ENCODE results near the gene PNPLA2.

Gene PNPLA2

DNA sequence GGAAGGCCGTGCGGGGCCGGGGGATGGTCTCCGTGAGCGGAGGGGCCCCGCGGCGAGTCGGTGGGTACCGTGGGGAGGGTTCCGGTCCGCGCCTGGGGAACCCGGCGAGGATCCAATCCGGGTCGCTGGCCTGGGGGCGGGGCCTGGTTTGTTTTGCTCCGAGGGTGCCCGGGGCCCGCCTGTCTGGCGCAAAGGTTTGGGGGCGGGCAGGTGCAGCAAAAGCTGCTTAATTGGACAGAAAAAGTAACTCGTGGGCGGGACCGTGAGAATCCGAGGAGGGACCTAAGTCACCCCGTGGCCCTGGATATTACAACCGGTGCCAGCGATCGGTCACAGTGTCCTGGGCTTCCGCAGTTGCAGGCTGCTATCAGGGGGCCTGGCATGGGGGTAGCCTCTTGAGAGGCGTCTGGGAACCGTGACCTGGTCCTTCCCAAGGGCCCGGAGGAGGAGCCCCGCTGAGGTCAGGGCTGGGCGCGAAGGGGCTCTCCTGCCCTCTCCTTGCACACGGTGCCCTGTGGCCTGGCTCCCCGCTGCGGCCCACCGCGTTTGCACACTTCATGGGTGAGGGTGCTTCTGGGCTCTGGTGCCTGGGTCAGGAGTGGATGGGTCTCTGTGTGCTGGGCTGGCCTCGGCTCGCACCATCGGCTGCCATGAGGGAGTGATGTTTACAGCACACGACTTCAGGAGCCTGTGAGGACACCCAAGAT, 1.4 kb downstream of the PNPLA2 start:
- no peak for FAIRE-seq

DNA sequence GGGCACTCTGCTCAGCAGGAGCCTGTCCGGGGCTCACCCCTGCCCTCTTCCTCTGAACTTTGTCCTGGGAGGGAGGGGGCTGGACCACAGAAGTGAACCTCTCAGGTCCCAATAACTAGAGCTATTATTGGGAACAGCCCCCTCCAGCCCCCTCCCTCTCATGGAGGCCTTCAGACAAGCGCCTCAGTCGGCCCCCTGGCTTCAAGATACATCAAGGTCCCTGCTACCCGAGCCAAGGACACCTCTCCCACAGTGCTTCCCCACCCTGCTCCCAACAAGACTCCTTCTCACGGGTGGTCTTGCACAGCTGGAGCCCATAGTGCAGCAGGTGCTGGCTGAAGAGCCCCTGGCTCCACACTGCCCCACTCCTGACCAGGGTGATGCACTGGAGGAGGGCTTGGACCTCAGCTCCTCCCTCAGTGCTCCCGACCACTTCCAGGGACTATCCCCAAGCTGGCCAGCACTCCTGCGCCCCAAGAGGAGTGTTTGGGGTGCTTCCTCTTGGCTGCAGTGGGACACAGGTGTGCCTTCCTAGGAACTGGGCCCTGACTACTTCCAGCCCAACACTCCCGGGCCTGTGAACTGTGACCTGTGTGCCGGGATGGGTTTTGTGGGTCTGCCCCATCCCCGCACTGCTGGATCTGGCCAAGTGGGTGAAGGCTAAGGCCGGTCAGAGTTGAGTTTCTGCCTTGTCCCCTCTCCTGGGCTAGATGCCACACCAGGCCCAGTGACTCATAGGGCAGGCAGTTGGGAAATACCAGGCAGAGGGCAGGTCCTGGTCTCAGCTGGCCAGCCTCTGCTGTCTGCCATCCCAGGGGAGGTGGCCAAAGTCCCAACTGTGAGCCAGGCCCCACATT, 2.2 kb downstream of the PNPLA2 start:
- FAIRE-seq: no peak

DNA sequence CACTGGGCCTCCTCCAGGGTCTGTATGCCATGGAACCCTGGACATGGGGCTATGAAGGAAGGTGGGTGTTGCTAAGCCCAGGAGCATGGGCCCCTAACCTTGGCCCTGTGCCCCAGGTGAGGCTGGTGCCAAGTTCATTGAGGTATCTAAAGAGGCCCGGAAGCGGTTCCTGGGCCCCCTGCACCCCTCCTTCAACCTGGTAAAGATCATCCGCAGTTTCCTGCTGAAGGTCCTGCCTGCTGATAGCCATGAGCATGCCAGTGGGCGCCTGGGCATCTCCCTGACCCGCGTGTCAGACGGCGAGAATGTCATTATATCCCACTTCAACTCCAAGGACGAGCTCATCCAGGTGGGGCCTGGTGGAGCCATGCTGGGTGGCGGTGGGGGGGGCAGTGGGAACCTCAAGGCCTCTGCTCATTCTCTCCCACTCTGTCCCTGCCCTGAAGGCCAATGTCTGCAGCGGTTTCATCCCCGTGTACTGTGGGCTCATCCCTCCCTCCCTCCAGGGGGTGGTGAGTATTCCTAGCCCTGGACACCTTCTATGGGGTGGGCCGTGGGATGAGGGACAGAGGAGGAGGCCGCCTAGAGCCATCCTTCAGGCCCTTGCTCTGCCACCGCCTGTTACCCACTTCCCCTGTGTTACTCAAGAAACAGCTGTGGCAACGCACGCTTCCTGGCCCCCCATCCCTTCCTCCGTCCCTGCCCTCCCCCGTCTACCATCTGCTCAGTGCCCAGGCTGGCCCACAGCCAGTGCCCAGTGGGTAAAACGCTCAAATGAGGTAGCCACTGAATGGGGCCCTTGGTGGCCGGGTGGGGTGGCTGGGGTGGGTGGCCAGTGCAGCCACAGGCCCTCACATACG, 3.0 kb downstream of the PNPLA2 start:
- FAIRE-seq: no peak

DNA sequence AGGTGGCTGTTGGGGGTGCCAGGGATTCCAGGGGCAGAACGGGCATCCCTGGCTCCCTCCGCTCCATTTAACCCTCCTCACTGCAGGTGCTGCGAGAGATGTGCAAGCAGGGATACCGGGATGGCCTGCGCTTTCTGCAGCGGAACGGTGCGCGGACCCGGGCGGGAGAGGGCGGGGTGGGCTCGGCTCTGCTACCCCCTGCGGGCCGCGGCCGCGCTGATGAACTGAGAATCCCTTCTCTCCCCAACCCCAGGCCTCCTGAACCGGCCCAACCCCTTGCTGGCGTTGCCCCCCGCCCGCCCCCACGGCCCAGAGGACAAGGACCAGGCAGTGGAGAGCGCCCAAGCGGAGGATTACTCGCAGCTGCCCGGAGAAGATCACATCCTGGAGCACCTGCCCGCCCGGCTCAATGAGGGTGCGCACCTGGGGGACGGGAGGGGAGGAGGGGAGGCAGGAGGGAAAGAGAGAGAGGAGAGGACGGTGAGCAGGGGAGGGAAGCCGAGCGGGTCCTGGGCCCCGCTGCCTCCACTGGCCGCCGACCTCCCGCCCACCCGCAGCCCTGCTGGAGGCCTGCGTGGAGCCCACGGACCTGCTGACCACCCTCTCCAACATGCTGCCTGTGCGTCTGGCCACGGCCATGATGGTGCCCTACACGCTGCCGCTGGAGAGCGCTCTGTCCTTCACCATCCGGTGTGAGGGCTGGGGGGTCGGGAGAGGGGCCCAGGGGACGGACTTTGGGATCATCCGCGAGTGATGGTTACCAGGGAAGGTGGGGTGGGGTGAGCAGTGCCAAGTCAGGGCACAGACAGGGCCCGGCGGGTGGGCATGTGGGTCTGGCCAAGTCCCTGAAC, 5.0 kb downstream of the PNPLA2 start:
- FAIRE-seq: no peak

DNA sequence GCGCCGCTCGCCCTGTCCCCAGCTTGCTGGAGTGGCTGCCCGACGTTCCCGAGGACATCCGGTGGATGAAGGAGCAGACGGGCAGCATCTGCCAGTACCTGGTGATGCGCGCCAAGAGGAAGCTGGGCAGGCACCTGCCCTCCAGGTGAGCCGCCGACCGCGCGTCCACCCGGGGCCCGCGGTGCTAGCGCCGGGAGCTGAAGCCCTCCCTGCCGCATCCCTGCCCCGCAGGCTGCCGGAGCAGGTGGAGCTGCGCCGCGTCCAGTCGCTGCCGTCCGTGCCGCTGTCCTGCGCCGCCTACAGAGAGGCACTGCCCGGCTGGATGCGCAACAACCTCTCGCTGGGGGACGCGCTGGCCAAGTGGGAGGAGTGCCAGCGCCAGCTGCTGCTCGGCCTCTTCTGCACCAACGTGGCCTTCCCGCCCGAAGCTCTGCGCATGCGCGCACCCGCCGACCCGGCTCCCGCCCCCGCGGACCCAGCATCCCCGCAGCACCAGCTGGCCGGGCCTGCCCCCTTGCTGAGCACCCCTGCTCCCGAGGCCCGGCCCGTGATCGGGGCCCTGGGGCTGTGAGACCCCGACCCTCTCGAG, 5.7 kb downstream of the PNPLA2 start:
- no peak for FAIRE-seq

DNA sequence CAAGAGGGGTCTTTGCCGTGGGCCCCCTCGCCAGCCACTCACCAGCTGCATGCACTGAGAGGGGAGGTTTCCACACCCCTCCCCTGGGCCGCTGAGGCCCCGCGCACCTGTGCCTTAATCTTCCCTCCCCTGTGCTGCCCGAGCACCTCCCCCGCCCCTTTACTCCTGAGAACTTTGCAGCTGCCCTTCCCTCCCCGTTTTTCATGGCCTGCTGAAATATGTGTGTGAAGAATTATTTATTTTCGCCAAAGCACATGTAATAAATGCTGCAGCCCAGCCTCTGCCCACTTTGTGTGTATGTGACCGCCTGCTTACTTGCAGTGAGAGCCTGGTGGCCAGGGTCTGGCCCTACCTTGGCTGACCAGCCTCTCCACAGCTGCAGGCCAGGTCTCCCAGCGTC, 6.2 kb downstream of the PNPLA2 start:
- FAIRE-seq: no peak

DNA sequence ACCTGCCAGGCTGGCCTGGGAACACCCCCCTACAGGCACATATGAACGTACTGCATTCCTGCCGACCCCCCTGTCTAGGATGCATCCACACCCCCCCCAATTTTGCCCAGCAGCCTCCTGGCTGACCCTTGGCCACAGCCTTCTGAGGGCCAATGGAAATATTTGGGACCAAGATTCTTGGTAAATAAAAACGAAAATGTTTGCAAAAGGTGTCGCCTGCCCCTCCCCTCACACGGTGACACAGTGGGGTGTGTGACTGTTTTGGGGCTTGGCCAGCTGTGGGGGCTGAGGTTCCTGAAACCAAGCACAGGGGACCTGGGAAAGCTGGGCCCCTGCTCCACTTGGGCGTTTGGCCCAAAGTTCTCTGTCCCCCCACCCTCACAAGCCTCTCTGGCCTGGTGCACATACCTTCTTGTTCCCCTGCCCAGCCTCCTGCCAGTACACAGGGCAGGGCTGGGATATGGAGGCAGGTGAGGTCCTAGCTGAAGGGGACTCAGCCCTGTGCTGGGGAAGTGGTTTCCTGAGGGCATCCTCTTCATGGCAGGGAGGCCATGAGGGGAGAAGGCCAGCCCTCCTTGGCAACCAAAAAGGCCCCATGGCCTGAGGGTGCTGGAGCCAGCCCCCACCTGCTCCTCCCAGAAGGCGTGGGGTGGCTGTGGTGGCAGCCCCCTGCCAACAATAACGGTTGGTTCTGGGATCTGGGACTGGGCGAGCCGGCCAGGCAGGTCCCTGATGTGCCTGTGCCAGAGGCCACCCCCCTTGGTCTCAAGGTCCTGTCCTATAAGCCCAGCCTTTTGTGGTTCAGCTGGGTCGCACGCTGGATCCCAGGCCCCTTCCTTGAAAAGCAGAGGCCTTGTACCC, 6.9 kb downstream of the PNPLA2 start:
- no peak for FAIRE-seq

DNA sequence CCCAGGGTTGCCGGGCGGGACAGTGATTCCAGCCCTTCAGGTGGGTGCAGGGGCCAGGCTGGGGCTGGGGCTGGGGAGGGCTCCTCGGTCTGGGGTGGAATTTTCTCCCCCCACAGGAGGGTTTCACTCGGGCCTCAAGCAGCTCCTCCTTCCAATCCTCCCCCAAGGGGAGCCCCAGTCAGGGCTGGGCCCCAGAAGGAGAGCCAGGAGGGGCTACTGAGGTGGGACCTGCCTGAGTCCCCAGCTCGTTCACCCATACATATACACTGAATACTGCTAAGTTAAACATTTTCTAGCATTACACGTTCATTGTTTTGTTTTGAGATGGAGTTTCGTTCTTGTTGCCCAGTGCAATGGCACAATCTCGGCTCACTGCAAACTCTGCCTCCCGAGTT, 7.5 kb downstream of the PNPLA2 start:
- no peak for FAIRE-seq

DNA sequence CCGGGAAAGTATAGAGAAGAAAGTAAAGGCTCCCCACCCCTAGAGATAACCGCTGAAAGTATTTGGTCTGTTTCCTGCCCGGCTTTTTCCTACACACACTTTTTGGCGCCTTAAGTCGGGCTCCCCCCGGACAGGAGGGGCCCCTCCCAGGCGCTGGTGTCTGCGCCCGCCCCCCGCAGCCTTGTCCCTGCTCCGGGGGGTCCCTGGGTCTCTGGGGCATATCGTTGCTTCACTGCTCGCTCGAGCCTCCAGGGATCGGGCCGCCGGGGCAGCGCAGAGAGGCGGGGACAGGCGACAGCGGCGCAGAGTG, 8.1 kb downstream of the PNPLA2 start:
- FAIRE-seq: no peak

DNA sequence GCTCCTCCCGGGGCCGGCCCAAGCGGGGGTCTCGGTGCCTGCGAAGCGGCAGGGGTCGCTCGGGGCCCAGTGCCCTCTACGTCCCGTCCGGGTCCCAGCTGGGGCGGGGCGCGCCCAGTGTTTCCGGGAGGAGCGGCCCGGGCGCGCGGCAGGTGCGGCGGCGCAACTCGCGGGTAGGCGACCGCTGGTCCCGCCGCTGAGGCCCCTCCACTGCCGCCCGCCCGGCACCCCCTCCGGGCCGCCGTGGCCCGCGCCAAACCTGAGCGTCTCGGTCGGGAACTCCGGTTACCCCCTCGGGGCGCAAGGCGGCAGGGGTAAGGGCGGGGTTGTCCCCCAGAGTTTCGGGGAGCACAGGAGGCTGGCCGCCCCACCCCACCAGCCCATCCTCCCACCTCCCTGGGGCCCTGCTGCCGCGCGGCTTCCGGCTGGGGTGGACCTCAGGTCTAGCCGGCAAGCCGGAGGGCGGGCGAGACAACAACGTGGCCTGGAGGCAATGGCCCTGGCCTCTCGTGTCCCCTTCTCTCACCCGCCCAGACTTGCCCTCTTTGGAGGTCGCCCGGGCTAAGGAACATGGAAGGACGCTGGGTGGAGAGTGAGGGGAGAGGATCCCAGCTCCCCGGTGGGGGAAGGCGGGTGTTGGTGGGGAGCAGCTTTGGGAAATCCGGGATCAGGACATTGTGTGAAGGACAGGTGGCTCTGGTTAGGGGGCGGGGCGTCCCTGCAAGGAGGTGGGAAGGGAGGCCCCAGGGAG, 8.6 kb downstream of the PNPLA2 start:
- no peak for FAIRE-seq

DNA sequence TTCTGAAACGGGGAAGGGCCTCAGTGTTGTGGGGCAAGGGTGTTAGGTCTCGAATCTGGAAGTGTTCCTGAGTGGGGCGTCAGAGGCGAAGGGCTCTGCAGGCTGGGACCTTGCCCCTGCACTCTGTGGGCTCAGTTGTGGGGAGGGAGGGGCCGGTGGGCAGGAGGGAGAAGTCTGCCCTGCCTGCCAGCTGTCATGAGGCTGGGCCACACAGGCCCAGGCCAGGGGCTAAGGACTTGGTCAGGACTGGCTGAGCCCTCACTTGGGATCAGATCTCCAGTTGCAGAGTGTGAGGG, 9.1 kb downstream of the PNPLA2 start, which contains the start of gene CRACR2B:
Gene CRACR2B, plus strand, starts transcription at position 23 of the 296 bp plus-strand sequence. CDS start 689 bp downstream, outside the sequence.
- no peak for FAIRE-seq

DNA sequence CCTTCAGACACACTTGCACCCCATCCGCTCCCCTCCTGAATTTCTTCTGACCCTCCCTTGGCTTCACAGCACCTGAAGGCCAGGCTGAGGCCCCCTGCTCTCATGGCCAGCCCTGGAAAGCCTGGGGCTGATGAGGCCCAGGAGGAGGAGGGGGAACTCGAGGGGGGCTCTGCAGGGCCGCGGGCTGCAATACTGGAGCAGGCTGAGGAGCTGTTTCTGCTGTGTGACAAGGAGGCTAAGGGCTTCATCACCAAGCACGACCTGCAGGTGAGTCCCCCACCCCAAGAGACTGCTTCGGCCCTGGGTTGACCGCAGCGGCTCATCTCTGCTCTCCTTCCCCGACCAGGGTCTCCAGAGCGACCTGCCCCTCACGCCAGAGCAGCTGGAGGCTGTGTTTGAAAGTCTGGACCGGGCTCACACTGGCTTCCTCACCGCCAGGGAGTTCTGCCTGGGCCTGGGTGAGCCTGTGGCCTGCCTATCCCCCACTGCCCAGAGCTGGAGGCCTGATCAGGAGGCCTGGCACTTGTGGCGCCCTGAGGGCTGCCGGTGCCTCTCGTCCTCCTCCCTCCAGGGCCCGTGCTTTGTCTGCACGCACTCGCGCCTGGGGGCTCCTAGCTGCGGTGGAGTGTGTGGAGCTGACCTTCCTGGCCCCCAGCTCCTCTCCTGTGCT, 9.9 kb downstream of the PNPLA2 start:
- FAIRE-seq: no peak

DNA sequence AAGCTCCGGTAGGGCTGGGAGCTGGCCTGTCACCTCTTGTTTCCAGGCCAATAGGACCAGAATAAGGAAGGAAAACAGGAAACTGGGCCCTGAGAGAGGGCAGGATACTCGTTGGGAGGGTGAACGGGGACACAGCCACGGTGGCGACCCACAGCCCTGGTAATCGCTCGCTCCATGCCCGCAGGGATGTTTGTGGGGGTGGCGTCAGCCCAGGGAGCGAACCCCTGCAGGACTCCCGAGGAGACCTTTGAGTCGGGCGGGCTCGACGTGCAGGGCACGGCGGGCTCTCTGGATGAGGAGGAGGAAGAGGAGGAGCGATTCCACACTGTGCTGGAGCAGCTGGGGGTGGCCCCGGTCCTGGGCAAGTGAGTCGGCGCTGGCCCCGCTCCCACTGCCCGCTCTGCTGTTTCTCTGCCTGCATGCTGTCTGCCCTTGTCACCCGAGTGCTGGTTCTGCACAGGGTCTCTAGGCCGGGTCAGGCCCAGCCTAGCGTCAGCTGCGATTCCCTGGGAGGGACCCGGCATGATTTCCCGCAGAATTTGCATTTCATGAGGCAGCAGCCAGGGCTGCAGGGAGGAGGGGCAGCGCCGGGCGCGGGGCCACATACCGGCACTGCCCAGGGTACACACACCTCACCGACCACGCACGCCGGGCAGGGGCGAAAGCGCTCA, 10.6 kb downstream of the PNPLA2 start:
- no peak for FAIRE-seq

DNA sequence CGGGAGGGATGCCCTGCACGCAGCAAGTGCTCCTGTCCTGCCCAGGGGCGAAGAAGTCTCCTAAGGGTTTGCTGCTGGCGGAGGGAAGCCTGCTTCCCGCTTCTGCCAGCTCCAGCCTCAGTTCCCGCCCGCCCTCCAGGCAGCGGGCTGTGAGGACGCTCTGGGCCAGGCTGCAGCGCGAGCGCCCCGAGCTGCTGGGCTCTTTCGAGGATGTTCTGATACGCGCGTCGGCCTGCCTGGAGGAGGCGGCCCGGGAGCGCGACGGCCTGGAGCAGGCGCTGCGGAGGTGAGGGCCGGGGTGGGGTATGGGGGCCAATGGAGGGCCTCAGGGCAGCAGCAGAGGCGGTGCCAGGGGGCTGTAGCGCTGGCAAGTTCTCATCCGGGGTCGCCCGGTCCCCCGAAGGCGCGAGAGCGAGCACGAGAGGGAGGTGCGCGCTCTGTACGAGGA, 11.2 kb downstream of the PNPLA2 start:
- no peak for FAIRE-seq

DNA sequence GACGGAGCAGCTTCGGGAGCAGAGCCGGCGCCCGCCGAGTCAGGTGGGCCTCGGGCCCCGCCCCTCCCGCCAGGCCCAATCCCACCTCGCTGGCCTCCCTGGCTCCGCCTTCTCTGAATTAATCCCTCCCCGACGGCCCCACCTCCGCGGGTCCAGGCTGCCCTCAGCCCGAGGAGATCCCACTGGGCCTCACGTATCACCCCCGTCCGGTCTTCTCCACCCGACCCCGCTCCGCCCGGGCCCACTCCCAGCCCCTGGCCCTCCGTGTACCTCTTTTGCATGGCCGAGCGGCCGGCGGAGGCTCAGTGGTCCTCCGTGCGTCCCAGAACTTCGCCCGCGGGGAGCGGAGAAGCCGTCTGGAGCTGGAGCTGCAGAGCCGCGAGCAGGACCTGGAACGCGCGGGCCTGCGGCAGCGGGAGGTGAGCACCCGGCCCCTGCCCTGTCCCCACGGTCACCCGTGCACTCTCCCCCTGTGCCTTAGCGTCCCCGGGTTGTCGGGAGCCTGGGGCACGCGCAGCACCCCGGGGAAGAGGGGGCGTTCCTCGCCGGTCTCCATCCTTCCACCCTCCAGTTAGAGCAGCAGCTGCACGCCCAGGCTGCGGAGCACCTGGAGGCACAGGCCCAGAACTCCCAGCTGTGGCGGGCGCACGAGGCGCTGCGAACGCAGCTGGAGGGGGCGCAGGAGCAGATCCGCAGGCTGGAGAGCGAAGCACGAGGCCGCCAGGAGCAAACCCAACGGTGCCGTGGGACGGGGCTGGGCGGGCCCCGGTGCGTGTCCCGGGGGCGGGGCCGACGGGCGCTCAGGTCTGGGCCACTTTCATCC, 11.8 kb downstream of the PNPLA2 start:
- no peak for FAIRE-seq

DNA sequence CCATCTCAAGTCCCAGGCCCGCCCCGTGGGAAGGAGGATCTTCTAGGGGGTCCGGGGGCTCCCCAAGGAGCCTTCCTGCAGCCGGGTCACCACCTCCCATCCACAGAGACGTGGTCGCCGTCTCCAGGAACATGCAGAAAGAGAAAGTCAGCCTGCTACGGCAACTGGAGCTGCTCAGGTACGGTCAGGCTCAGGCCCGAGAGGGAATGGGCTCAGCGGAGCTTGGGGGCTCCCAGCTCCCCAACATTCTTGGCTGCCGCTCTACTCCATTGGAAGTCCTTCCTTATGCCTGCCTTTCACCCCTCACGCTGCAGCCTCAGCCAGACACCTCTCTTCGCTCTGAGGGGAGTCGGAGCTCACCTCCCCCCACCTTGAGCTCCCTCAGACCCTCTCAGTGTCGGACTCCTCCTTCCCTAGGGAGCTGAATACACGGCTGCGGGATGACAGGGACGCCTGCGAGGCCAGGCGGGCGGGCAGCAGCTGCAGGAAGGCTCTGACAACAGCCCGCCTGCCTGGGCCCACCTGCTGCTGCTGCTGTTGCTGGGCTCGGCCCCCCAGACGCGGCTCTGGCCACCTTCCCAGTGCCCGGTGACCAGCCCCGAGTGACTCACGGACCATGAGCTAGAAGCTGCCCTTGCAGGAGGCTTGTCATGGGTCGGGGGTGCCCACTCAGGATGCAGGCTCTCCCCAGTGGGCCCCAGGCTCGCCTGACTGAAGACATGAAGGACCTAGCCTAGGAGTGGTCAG, 12.6 kb downstream of the PNPLA2 start:
- FAIRE-seq: no peak

DNA sequence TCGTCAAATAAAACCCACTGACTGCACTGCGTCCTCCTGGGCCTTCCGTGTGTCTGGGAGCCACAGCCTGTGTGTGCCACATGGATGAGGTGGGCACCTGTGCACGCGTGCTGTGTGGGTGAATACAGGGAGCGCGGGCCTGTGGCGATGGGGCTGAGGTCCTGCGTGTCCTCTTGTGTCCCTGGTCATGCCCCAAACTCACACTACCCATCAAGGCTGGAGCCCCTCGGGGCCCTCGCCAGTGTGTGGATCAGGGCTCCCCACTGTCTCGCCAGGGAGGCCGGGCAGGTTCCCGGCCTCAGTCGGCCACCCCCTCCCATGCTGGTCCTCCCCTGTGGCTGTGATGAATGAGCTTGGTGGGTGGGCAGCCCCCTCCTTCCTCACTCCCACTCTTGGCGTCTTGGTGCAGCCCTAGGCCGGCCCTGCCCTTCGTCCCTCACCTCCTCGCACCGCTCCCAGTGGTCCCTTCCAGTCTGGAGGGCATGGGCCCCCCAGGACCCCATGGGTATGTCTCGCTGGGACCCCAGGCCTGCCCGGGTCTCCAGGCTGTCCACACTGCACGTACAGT, 13.3 kb downstream of the PNPLA2 start:
- FAIRE-seq: no peak
